Measurements from ENCODE around the gene PROKR2.

PROKR2 gene

GRCh38 chr20:5357946-5358345, 41.2 kb upstream of the PROKR2 start:
- TF ChIP-seq CTCF (IDR thresholded peaks at IDR 0.05), result no peak
- no peaks in the 10 kb centered on the region for H3K4me1 ChIP-seq
- no peak overlapping the region for H3K27ac ChIP-seq
- no peaks in the 10 kb centered on the region for H3K36me3 ChIP-seq
- no peak overlapping the region for H3K4me3 ChIP-seq
- no peaks in the 10 kb centered on the region for H3K9me3 ChIP-seq
- no peaks in the 10 kb centered on the region for H3K27me3 ChIP-seq
- no peak for DNase-seq
- intact Hi-C loops (cut with DNase I; ENCODE audit: low total_unique reads), result no loop called here

- H3K9me3 ChIP-seq, result no peaks in the 10 kb centered on the region
- H3K36me3 ChIP-seq, result no peaks in the 10 kb centered on the region
- intact Hi-C loops (cut with DNase I; ENCODE audit: low total_unique reads), result no loop called here
- no peak for TF ChIP-seq CTCF (IDR thresholded peaks at IDR 0.05)
- H3K27me3 ChIP-seq, result no peaks in the 10 kb centered on the region
- H3K4me3 ChIP-seq, result no peak overlapping the region
- no peaks in the 10 kb centered on the region for H3K4me1 ChIP-seq
- no peak overlapping the region for H3K27ac ChIP-seq
- DNase-seq, result no peak
Observed at GRCh38 chr20:5356941-5357340, 40.2 kb upstream of the PROKR2 start.

- intact Hi-C loops (cut with DNase I; ENCODE audit: low total_unique reads), result no loop called here
- TF ChIP-seq CTCF (IDR thresholded peaks at IDR 0.05), result no peak
- Histone ChIP-seq H3K36me3 (no peaks in the 10 kb centered on the region), H3K4me1 (no peaks in the 10 kb centered on the region), H3K4me3 (no peak overlapping the region), H3K27ac (no peak overlapping the region), H3K27me3 (no peaks in the 10 kb centered on the region), H3K9me3 (no peaks in the 10 kb centered on the region)
- no peak for DNase-seq
Observed at GRCh38 chr20:5354901-5355300, 38.1 kb upstream of the PROKR2 start.

GRCh38 chr20:5353624-5354496, 37.1 kb upstream of the PROKR2 start:
- Histone ChIP-seq H3K4me3 (no peak overlapping the region), H3K9me3 (no peaks in the 10 kb centered on the region), H3K36me3 (no peaks in the 10 kb centered on the region), H3K27me3 (no peaks in the 10 kb centered on the region), H3K4me1 (no peaks in the 10 kb centered on the region), H3K27ac (no peak overlapping the region)
- TF ChIP-seq CTCF (IDR thresholded peaks at IDR 0.05), result no peak
- intact Hi-C loops (cut with DNase I; ENCODE audit: low total_unique reads), result no loop called here
- no peak for DNase-seq

- intact Hi-C loops (cut with DNase I; ENCODE audit: low total_unique reads), result no loop called here
- TF ChIP-seq CTCF (IDR thresholded peaks at IDR 0.05), result no peak
- Histone ChIP-seq H3K4me3 (no peak overlapping the region), H3K36me3 (no peaks in the 10 kb centered on the region), H3K27me3 (no peaks in the 10 kb centered on the region), H3K27ac (no peak overlapping the region), H3K9me3 (no peaks in the 10 kb centered on the region), H3K4me1 (no peaks in the 10 kb centered on the region)
- DNase-seq, result no peak
Observed at GRCh38 chr20:5349448-5349847, 32.7 kb upstream of the PROKR2 start.
